SK-N-SH (cell line): ENCODE results near the gene CDC42SE2. TPM values are rescaled to one million over a fixed set of nuclear protein-coding genes. Genes with fewer than 3 reads are reported as not detected.

ENCODE experiments used
- CTCF ChIA-PET: fragments of 300-600, 350-600 bp; formaldehyde crosslinking; extraction: SDS; loops from one replicate; lab custom pipeline; 2021; lab: Yijun Ruan, JAX
- POLR2A ChIA-PET: fragments of 350-600 bp; sonication (Branson Sonifier 250); formaldehyde crosslinking; extraction: SDS; loops from one replicate; lab custom pipeline; 2020; ENCODE audit warnings: antibody characterized with exemption, inconsistent platforms; lab: Yijun Ruan, JAX
- DNase-seq: peaks from one replicate; pipeline ENCODE4 v3.0.0; 2012
- H2AFZ ChIP-seq: fragments of 200-600 bp; sonication (generic); 2 replicates; pipeline ENCODE4 v1.8.1; 2016; ENCODE audit warnings: antibody characterized with exemption, mild to moderate bottlenecking, low read depth
- H3F3A ChIP-seq: fragments of 200-600 bp; sonication (generic); replicated peaks from 2 replicates; pipeline ENCODE3; 2016; ENCODE audit warnings: antibody characterized with exemption, mild to moderate bottlenecking; ENCODE audit not compliant: insufficient read depth
- H3K27ac ChIP-seq, 2 experiments: fragments of 200-500 bp in 1 of 2; fragments of 200-600 bp in 1 of 2; sonication (Bioruptor generic) in 1 of 2; sonication (generic), shearing (Covaris generic) in 1 of 2; 2 replicates each; pipeline versions ENCODE4 v1.5.1 to v1.6.1; 2014 to 2016; ENCODE audit warnings: low read depth in 2 of 2, inconsistent platforms in 1 of 2, low read length in 1 of 2, mild to moderate bottlenecking in 1 of 2, mixed read lengths in 1 of 2
- H3K27me3 ChIP-seq: fragments of 200-600 bp; sonication (generic), shearing (Covaris generic); 2 replicates; pipeline ENCODE4 v1.6.1; 2016; ENCODE audit warnings: mixed run types; ENCODE audit not compliant: insufficient read depth
- H3K36me3 ChIP-seq, 2 experiments: fragments of 200-500 bp in 1 of 2; fragments of 200-600 bp in 1 of 2; sonication (Bioruptor generic) in 1 of 2; sonication (generic) in 1 of 2; replicated peaks in 1 of 2; 2 replicates each; pipeline versions ENCODE3 to v1.5.1; 2014 to 2016; ENCODE audit warnings: low read length in 1 of 2, mild to moderate bottlenecking in 1 of 2; ENCODE audit not compliant: insufficient read depth in 2 of 2, control insufficient read depth in 1 of 2
- H3K4me1 ChIP-seq, 2 experiments: fragments of 200-500 bp in 1 of 2; fragments of 200-600 bp in 1 of 2; sonication (Bioruptor generic) in 1 of 2; sonication (generic), shearing (Covaris generic) in 1 of 2; 2 replicates each; pipeline versions ENCODE4 v1.5.1 to v1.6.1; 2014 to 2016; ENCODE audit warnings: low read depth in 1 of 2, low read length in 1 of 2, mixed run types in 1 of 2; ENCODE audit not compliant: insufficient read depth in 2 of 2, control insufficient read depth in 1 of 2
- H3K4me2 ChIP-seq: fragments of 200-600 bp; sonication (generic), shearing (Covaris generic); 2 replicates; pipeline ENCODE4 v1.6.1; 2017; ENCODE audit warnings: mixed run types
- H3K4me3 ChIP-seq, 2 experiments: fragments of 200-500 bp in 1 of 2; fragments of 200-600 bp in 1 of 2; sonication (Bioruptor generic) in 1 of 2; sonication (generic), shearing (Covaris generic) in 1 of 2; 2 replicates each; pipeline versions ENCODE4 v1.5.1 to v1.8.1; 2014 to 2016; ENCODE audit warnings: low read depth in 2 of 2, inconsistent platforms in 1 of 2, low read length in 1 of 2, mild to moderate bottlenecking in 1 of 2, mixed read lengths in 1 of 2, moderate library complexity in 1 of 2
- H3K79me2 ChIP-seq: fragments of 200-600 bp; sonication (generic); 2 replicates; pipeline ENCODE4 v1.8.1; 2017; ENCODE audit warnings: mild to moderate bottlenecking; ENCODE audit not compliant: insufficient read depth
- H3K9ac ChIP-seq: fragments of 200-600 bp; sonication (generic); 2 replicates; pipeline ENCODE4 v1.6.1; 2017; ENCODE audit warnings: mixed run types
- H3K9me2 ChIP-seq: fragments of 200-600 bp; sonication (generic); 2 replicates; pipeline ENCODE4 v1.6.1; 2017; ENCODE audit warnings: mixed run types
- H3K9me3 ChIP-seq: fragments of 200-600 bp; sonication (generic); 2 replicates; pipeline ENCODE4 v1.6.1; 2017; ENCODE audit warnings: mixed run types, mild to moderate bottlenecking, moderate library complexity
- H4K20me1 ChIP-seq: fragments of 200-600 bp; sonication (generic); 2 replicates; pipeline ENCODE4 v1.6.1; 2017; ENCODE audit warnings: mild to moderate bottlenecking, mixed run types; ENCODE audit not compliant: insufficient read depth
- CTCF ChIP-seq: fragments of 200-600 bp; sonication (generic); IDR thresholded peaks from 2 replicates; pipeline ENCODE4 v1.6.1; 2017; ENCODE audit warnings: antibody characterized with exemption, mild to moderate bottlenecking, moderate library complexity
- ELF1 ChIP-seq: IDR thresholded peaks from 2 replicates; pipeline ENCODE4 v1.4.0; 2012
- EP300 ChIP-seq, 2 experiments: IDR thresholded peaks; 2 replicates each; pipeline versions ENCODE4 v1.4.0 to v1.6.1; 2012; ENCODE audit warnings: borderline replicate concordance in 1 of 2, low read depth in 1 of 2, low read length in 1 of 2
- EZH2phosphoT487 ChIP-seq: fragments of 200-600 bp; sonication (generic); IDR thresholded peaks from 2 replicates; pipeline ENCODE4 v1.6.1; 2017; ENCODE audit warnings: low read depth, mixed run types, mild to moderate bottlenecking, antibody characterized with exemption, moderate library complexity, borderline replicate concordance
- FOSL2 ChIP-seq: IDR thresholded peaks from 2 replicates; pipeline ENCODE4 v1.4.0; 2012; ENCODE audit warnings: low read depth, mild to moderate bottlenecking, moderate library complexity, borderline replicate concordance
- FOXJ3 ChIP-seq: sonication (generic); formaldehyde crosslinking; IDR thresholded peaks from 2 replicates; pipeline ENCODE4 v1.5.1; 2020; ENCODE audit warnings: mild to moderate bottlenecking, missing genetic modification reagents
- FOXM1 ChIP-seq: IDR thresholded peaks from 2 replicates; pipeline ENCODE4 v1.4.0; 2012; ENCODE audit warnings: low read depth, mild to moderate bottlenecking
- GABPA ChIP-seq: IDR thresholded peaks from 2 replicates; pipeline ENCODE4 v1.4.0; 2012; ENCODE audit warnings: low read depth, mild to moderate bottlenecking
- IRF3 ChIP-seq: fragments of 150-350 bp; IDR thresholded peaks from 2 replicates; pipeline ENCODE4 v1.6.1; 2016; ENCODE audit warnings: mild to moderate bottlenecking, low read depth, low read length
- MEF2A ChIP-seq: IDR thresholded peaks from 2 replicates; pipeline ENCODE4 v1.4.0; 2012; ENCODE audit warnings: low read depth, borderline replicate concordance
- PBX3 ChIP-seq: IDR thresholded peaks from 2 replicates; pipeline ENCODE4; 2012
- RAD21 ChIP-seq: IDR thresholded peaks from 2 replicates; pipeline ENCODE4 v1.6.1; 2012; ENCODE audit warnings: mild to moderate bottlenecking, low read length
- RCOR1 ChIP-seq: fragments of 150-350 bp; IDR thresholded peaks from 2 replicates; pipeline ENCODE4 v1.6.1; 2017; ENCODE audit warnings: antibody characterized with exemption, low read length
- REST ChIP-seq: IDR thresholded peaks from 2 replicates; pipeline ENCODE4 v1.6.1; 2012; ENCODE audit warnings: mild to moderate bottlenecking, low read depth, low read length, moderate library complexity
- SIN3A ChIP-seq: IDR thresholded peaks from 2 replicates; pipeline ENCODE4 v1.6.1; 2012; ENCODE audit warnings: low read depth, mild to moderate bottlenecking, low read length, moderate library complexity, borderline replicate concordance
- SMC3 ChIP-seq: IDR thresholded peaks from 2 replicates; pipeline ENCODE4 v1.6.1; 2012; ENCODE audit warnings: low read depth, low read length, improper control_type of control experiment
- TCF12 ChIP-seq: IDR thresholded peaks from 2 replicates; pipeline ENCODE4 v1.4.0; 2012
- TEAD4 ChIP-seq: IDR thresholded peaks from 2 replicates; pipeline ENCODE4 v1.4.0; 2012; ENCODE audit warnings: mild to moderate bottlenecking, borderline replicate concordance; ENCODE audit not compliant: insufficient read depth
- USF1 ChIP-seq: IDR thresholded peaks from 2 replicates; pipeline ENCODE4 v1.4.0; 2012; ENCODE audit warnings: low read depth, borderline replicate concordance
- USF2 ChIP-seq: fragments of 150-350 bp; IDR thresholded peaks from 2 replicates; pipeline ENCODE4 v1.6.1; 2017; ENCODE audit warnings: antibody characterized with exemption, low read length, low read depth, borderline replicate concordance
- WGBS: methylation state at CpG from one replicate; pipeline ENCODE4 v1.1.6; 2017; ENCODE audit warnings: low lambda C conversion rate; 5-methylcytosine and 5-hydroxymethylcytosine counted together
- polyA plus RNA-seq, 3 experiments: library from polyadenylated mRNA; depleted of rRNA; stranded (reverse); fragments of >200 nt; gene quantifications; 2 replicates each; pipeline ENCODE4 v1.2.3, GENCODE V29; 2012

CDC42SE2 gene
- polyA plus RNA-seq, 1 of the 3 experiments (the other 2 are of a cell fraction): 8.6 TPM

GRCh38 chr5:131328536-131329285 is 64.9 kb downstream of the CDC42SE2 start:
- CTCF ChIA-PET: interaction anchor here (1.6 kb wide), 1 partner anchor 40 kb away, joined by 3 read pairs; no protein-coding TSS in a partner anchor
- H3K79me2 ChIP-seq: peaks cover 89% of the 10 kb centered on the region
- H3F3A ChIP-seq: peaks cover 10% of the 10 kb centered on the region
- H3K9ac ChIP-seq: no peak overlapping the region
- peaks cover 3 to 28% of the 10 kb centered on the region in 2 experiments; a peak in 3 of 4 replicates for H3K4me1 ChIP-seq
- no peak for DNase-seq
- 57% methylated on average over 3 of the region's 3 CpGs for WGBS
- H4K20me1 ChIP-seq: peaks cover 35% of the 10 kb centered on the region
- H3K27ac ChIP-seq: peak overlapping the region in 1 of 2 experiments; percentile 28; a peak in 2 of 4 replicates
- no peaks in the 10 kb centered on the region for H3K27me3 ChIP-seq
- H3K9me3 ChIP-seq: no peaks in the 10 kb centered on the region
- no peak overlapping the region for H3K4me2 ChIP-seq
- no peaks in the 10 kb centered on the region; the same call in 1 of the 2 replicates for H3K9me2 ChIP-seq
- no peak overlapping the region for H3K4me3 ChIP-seq
- no peak overlapping the region for H2AFZ ChIP-seq
- POLR2A ChIA-PET: no interaction called here
- H3K36me3 ChIP-seq: peaks cover 0 to 9% of the 10 kb centered on the region in 2 experiments
- TF ChIP-seq EP300 (IDR thresholded peaks at IDR 0.05; ENCODE audit: borderline replicate concordance in 1 of 2, low read depth in 1 of 2, low read length in 1 of 2) (0 out of 4 replicates have a peak, but pooled peaks of 1 of the 2 experiments have one; percentile 33), TCF12 (peak; percentile 66), REST (no peak), CTCF (no peak), USF1 (no peak), EZH2phosphoT487 (no peak), IRF3 (no peak), GABPA (no peak), RAD21 (no peak), FOXJ3 (CRISPR knock-in tag) (no peak), RCOR1 (no peak), FOXM1 (no peak), SMC3 (no peak), ELF1 (no peak), SIN3A (no peak), USF2 (no peak), FOSL2 (peak; percentile 75; the same call in 1 of the 2 replicates), TEAD4 (peak; percentile 22; the same call in 1 of the 2 replicates), MEF2A (peak; percentile 62; the same call in 1 of the 2 replicates), PBX3 (peak; percentile 71)
